Measurements from ENCODE around the gene LRSAM1.

- TF ChIP-seq REST (IDR thresholded peaks at IDR 0.05; ENCODE audit: insufficient read depth in 1 of 2, low read depth in 2 of 2, low read length in 2 of 2) (no peak), POLR2AphosphoS5 (IDR thresholded peaks at IDR 0.05; ENCODE audit: low read depth, low read length) (no peak)
Measured at GRCh38 chr9:127539982-127540663, 88.8 kb downstream of the LRSAM1 start.
